ENCODE measurements around the gene TUBGCP2.

TUBGCP2 gene

GRCh38 chr10:133310399-133310755 is 1.7 kb upstream of the TUBGCP2 start:
- Histone ChIP-seq H3K27ac (no peak overlapping the region), H3K4me3 (no peak overlapping the region)

GRCh38 chr10:133309720-133310398 is 1.2 kb upstream of the TUBGCP2 start:
- H3K4me3 ChIP-seq: peak overlapping the region in 4 of 7 experiments; percentile 84 to 100 (median 92)

DNA sequence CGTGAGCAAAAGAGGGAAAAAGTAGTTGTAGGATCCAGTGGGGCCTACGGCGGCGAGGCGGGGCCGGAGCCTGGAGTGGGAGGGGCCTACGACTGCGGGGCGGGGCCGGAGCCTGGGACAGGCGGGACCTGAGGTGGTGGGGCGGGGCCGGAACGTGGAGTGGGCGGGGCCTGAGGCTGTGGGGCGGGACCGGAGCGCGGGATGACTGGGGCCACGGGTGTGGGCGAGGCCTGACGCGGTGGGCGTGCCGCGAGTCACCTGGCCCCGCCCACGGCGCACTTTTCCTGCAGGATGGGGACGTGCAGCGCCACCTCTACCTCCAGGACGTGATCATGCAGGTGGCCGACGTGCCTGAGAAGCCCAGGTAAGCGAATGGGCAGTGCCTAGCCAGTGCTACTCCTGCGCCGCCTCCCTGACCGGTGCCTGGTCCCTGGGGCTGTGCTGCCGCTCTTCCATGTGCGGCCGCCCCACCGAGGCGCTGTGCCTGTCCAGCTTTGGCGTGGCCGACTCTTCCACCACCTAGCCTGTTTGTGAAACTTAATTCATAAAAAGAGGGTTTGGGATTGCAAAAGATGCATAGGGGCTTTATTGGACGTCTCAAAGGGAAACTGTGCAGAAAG is 538 bp upstream of the TUBGCP2 start:
- Histone ChIP-seq H3K4me3 (peak overlapping the region; percentile 69 to 100 (median 95)), H3K27ac (peak overlapping the region; percentile 88 to 100 (median 98))

More at GRCh38 chr10:133309720-133310398, 1.2 kb upstream of the TUBGCP2 start:
- no peak overlapping the region for H3K27ac ChIP-seq

GRCh38 chr10:133307776-133308420 is 774 bp downstream of the TUBGCP2 start:
- Histone ChIP-seq H3K27ac (peak overlapping the region; percentile 88 to 100 (median 98)), H3K4me3 (peak overlapping the region; percentile 69 to 100 (median 95))

DNA sequence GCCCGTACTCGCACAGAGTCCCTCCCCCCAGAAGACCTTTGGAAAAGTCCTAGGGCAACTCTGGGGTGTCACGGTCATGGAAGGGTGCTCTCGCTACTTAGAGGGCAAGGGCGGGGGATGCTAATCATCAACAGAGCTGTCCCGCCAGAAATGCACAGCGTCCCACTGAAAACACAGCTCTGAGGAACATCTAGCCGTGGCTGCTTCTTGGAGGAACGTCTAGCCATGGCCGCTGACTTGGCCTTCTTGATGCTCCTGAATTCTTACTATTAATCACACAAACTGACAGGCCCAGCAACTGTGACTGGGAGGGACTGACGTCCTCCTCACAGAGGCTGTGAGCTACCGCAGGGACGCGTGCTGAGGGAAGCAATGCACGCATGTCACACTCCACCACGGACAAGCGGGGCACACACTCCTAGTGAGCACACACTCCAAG is 1.7 kb downstream of the TUBGCP2 start:
- peak overlapping the region in 2 of 7 experiments; percentile 69 to 90 for H3K4me3 ChIP-seq
- H3K27ac ChIP-seq: peak overlapping the region in 12 of 21 experiments; percentile 39 to 100 (median 98)

DNA sequence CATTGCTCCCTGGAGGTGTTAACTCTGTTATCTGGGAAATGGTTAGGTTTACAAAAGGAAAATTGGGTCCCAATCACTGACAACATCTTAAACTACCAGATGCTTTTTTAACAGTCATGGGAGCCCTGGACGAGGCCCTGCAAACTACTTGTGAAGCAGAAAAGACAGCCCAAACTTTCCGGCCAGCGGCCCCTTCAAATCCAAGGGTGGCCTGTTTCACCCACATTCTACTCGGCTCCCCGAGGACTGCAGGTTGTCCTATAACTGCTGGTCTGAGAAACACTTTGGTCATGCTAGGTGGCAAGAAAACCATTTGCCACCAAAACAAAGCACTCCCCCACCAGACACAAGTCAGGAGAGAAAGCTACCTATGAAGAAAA is 2.6 kb downstream of the TUBGCP2 start:
- H3K4me3 ChIP-seq: no peak overlapping the region
- H3K27ac ChIP-seq: peak overlapping the region in 19 of 21 experiments; percentile 7 to 99 (median 57)

DNA sequence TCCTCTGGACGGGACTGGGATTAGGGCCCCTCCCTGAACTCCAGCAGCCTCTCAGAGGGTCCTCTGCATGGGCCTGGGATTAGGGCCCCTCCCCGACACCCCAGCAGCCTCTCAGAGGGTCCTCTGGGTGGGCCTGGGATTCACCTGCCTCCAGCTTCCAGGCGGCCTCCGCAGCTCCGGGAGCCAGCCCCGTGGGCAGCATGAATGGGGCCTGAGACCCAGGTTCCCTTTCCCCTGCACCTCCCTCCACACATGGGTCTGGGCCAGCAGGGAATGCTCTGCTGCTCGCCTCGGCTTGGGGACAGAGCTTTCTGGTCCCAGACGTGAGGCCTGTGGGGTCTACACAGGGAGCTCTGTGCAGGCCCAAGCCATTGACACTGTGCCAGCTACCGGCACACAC is 5.5 kb downstream of the TUBGCP2 start:
- Histone ChIP-seq H3K4me3 (no peak overlapping the region), H3K27ac (no peak overlapping the region)

DNA sequence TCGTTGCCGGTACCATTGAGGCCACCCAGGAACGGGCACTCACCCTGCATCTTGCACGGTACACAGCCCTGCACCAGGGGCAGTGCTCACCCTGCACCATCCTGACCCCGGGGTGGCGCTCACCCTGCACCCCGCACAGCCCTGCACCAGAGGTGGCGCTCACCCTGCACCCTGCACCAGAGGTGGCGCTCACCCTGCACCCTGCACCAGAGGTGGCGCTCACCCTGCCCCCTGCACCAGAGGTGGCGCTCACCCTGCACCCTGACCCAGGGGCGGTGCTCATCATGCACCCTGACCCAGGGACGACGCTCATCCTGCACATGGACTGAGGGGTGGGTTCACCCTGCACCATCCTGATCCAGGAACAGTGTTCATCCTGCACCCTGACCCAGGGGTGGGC is 6.4 kb downstream of the TUBGCP2 start:
- no peak overlapping the region for H3K27ac ChIP-seq
- H3K4me3 ChIP-seq: no peak overlapping the region

- H3K4me3 ChIP-seq: no peak overlapping the region
- no peak overlapping the region for H3K27ac ChIP-seq
Measured at GRCh38 chr10:133299738-133300137, 8.9 kb downstream of the TUBGCP2 start.

GRCh38 chr10:133299224-133299623 is 9.4 kb downstream of the TUBGCP2 start:
- no peak overlapping the region for H3K4me3 ChIP-seq
- no peak overlapping the region for H3K27ac ChIP-seq

- Histone ChIP-seq H3K27ac (no peak overlapping the region), H3K4me3 (no peak overlapping the region)
Measured at GRCh38 chr10:133298466-133298865, 10.2 kb downstream of the TUBGCP2 start.

GRCh38 chr10:133297504-133297903 is 11.2 kb downstream of the TUBGCP2 start:
- H3K4me3 ChIP-seq: no peak overlapping the region

DNA sequence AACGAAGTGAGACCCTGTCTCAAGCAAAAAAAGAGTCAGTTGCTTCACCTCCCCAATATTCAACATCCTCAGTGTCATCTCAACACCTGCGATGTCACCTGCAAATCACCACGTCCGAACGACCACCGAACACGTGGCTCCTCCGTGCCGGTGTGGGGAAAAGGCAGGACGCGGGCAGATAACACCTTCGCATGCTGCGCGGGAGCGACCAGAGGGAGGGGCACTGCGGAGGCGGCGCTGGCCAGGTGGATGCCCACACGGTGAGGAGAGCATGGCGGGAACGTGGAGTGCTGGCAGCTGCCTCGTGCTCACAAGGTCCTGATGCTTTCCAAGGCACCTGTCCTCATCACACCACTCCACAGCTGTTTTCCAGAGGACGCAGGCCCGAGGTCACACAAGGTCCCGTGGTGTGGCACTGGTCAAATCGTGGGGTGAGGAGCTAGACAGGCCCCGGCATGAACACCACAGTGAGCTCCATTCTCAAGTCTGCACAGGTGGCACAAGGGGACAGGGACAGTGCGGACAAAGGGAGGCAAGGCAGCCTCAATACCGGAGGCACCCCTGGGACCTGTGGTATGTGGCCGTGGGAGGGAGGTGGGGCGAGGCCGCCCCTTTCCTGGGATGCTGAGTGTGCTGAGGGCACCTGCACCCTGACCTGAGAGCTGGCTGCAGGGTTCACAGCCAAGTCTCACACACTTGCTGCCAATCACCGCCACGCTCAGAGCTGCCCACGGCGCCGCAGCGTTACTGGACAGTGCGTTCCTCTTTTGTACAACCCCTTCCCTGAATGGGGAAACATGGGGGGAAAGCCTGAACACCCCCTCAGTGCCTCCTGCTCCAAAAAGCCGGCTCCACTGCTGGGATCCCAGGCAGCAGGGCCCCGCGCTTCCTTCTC is 13.0 kb downstream of the TUBGCP2 start:
- Histone ChIP-seq H3K27ac (no peak overlapping the region), H3K4me3 (no peak overlapping the region)

More at GRCh38 chr10:133297504-133297903, 11.2 kb downstream of the TUBGCP2 start:
- H3K27ac ChIP-seq: no peak overlapping the region

GRCh38 chr10:133294189-133294588 is 14.5 kb downstream of the TUBGCP2 start:
- Histone ChIP-seq H3K4me3 (no peak overlapping the region), H3K27ac (peak overlapping the region in 4 of 21 experiments; percentile 11 to 66 (median 38))

- Histone ChIP-seq H3K27ac (peak overlapping the region in 7 of 21 experiments; percentile 11 to 66 (median 30)), H3K4me3 (no peak overlapping the region)
Measured at GRCh38 chr10:133293810-133294119, 14.9 kb downstream of the TUBGCP2 start.

GRCh38 chr10:133292919-133293809 is 15.5 kb downstream of the TUBGCP2 start:
- no peak overlapping the region for H3K4me3 ChIP-seq
- peak overlapping the region in 6 of 21 experiments; percentile 11 to 66 (median 36) for H3K27ac ChIP-seq

- Histone ChIP-seq H3K27ac (no peak overlapping the region), H3K4me3 (no peak overlapping the region)
Measured at GRCh38 chr10:133289761-133290160, 18.9 kb downstream of the TUBGCP2 start.

DNA sequence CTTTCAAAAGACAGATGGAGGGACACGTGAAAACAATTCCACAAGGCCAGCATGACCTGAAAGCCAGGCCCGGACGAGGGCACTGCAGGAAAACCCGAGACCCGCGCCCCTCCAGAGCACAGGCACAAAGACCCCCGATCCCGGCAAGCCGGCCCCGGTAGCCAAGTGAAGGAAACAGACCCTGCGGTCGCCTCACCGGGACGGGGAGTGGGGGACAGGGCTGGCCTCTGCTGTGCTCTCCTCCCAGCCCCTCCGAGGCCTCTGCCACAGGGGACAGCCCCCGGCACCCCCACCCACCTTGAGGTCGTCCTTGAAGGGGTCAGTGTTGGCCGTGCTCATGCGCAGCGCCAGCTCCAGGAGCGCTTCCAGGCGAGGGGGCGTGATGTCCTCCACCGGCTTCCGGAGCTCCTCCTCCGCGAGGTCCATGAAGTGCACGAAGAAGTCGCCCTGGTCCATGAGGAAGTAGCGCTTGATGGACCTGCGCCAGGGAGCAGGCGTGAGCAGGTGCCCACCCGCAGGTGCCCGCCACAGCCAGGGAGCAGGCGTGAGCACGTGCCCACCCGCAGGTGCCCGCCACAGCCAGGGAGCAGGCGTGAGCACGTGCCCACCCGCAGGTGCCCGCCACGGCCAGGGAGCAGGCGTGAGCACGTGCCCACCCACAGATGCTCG is 20.7 kb downstream of the TUBGCP2 start:
- Histone ChIP-seq H3K27ac (no peak overlapping the region), H3K4me3 (no peak overlapping the region)
